SK-N-SH treated with all-trans-retinoic acid at 6 μM for 48 hours (cell line): Measurements from ENCODE around the gene IRGQ.

Experiments
- ESRRG ChIP-seq: fragments of 250-450 bp; sonication (Bioruptor Pico); IDR thresholded peaks from 2 replicates; pipeline ENCODE4 v1.6.1; 2021; ENCODE audit warnings: mild to moderate bottlenecking
- ISL1 ChIP-seq: fragments of 250-450 bp; sonication (Bioruptor Pico); IDR thresholded peaks from 2 replicates; pipeline ENCODE4 v2.1.2; 2022; ENCODE audit warnings: mild to moderate bottlenecking, moderate library complexity
- PPARA ChIP-seq: fragments of 250-450 bp; sonication (Bioruptor Pico); IDR thresholded peaks from 2 replicates; pipeline ENCODE4 v1.5.0; 2020; ENCODE audit warnings: mild to moderate bottlenecking, borderline replicate concordance
- ZFP30 ChIP-seq: fragments of 450-650 bp; formaldehyde crosslinking; IDR thresholded peaks from 2 replicates; pipeline ENCODE4 v1.5.0; 2022; ENCODE audit warnings: mild to moderate bottlenecking, moderate library complexity
- TF ChIP-seq, protein P1 (sequence below): fragments of 250-450 bp; sonication (Bioruptor Pico); IDR thresholded peaks from 2 replicates; pipeline ENCODE4 v1.5.1; 2020; ENCODE audit warnings: low read depth, mild to moderate bottlenecking, moderate library complexity

DNA sequence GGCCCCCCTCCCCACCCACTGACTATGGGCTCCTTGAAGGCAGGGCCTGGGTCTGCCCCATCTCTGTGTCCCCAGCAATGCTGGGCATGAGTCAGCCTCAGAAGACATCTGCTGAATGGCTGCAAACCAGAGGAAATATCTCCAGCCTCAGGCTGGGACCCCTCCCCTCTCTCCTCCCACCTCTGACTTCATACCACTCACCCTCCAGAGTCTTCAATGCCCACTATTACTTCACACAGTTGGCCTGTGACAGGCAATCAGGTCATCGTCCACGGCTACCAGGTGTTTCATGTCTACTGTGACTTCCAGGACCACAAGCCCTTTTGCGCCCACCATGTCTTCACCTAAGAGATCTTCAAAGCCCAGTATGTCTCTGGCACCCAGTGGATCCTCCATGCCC is 15.9 kb upstream of the IRGQ start, which contains the start of gene SRRM5:
- TF ChIP-seq, protein P1, sequence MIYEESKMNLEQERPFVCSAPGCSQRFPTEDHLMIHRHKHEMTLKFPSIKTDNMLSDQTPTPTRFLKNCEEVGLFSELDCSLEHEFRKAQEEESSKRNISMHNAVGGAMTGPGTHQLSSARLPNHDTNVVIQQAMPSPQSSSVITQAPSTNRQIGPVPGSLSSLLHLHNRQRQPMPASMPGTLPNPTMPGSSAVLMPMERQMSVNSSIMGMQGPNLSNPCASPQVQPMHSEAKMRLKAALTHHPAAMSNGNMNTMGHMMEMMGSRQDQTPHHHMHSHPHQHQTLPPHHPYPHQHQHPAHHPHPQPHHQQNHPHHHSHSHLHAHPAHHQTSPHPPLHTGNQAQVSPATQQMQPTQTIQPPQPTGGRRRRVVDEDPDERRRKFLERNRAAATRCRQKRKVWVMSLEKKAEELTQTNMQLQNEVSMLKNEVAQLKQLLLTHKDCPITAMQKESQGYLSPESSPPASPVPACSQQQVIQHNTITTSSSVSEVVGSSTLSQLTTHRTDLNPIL, result no peak
- TF ChIP-seq PPARA (CRISPR knock-in tag), result no peak
- TF ChIP-seq ZFP30 (CRISPR knock-in tag), result no peak
- TF ChIP-seq ISL1, result no peak
- no peak for TF ChIP-seq ESRRG (CRISPR knock-in tag)
